Large intestine (tissue), 12 donors: ENCODE measurements around the gene BTNL8. TPM values are rescaled to one million over a fixed set of nuclear protein-coding genes. Genes with fewer than 3 reads are reported as not detected.

Experiments used
- DNase-seq, 2 donors: peaks; one replicate each; pipeline versions ENCODE4 v3.0.0 to v3.0.0-alpha.2; 2013
- H3K27ac ChIP-seq: one replicate; pipeline ENCODE4 v1.5.1; 2013; ENCODE audit warnings: low read length
- H3K27me3 ChIP-seq: 2 replicates; pipeline ENCODE4 v1.6.1; 2013; ENCODE audit warnings: low read length; ENCODE audit not compliant: control insufficient read depth, insufficient read depth
- H3K36me3 ChIP-seq: 2 replicates; pipeline ENCODE4 v1.6.1; 2013; ENCODE audit warnings: low read length; ENCODE audit not compliant: control insufficient read depth, insufficient read depth
- H3K4me1 ChIP-seq: one replicate; pipeline ENCODE4 v1.6.1; 2013; ENCODE audit warnings: low read length; ENCODE audit not compliant: control insufficient read depth, insufficient read depth
- H3K4me3 ChIP-seq: one replicate; pipeline ENCODE4 v1.5.1; 2013; ENCODE audit warnings: low read length
- H3K9me3 ChIP-seq: one replicate; pipeline ENCODE4 v1.6.1; 2013; ENCODE audit warnings: mild to moderate bottlenecking, low read depth, low read length, moderate library complexity; ENCODE audit not compliant: control insufficient read depth
- WGBS: methylation state at CpG from one replicate; pipeline ENCODE4 v1.1.5; 2013; ENCODE audit warnings: low lambda C conversion rate; ENCODE audit not compliant: insufficient coverage; 5-methylcytosine and 5-hydroxymethylcytosine counted together
- long read RNA-seq, 11 donors: transcript quantifications; one replicate each; lab custom pipeline, GENCODE V29; 2026
- polyA plus RNA-seq: library from polyadenylated mRNA; unstranded; fragments of 120-200 nt; gene quantifications from one replicate; pipeline ENCODE4 v1.2.1, GENCODE V29; 2013

Gene BTNL8, protein sequence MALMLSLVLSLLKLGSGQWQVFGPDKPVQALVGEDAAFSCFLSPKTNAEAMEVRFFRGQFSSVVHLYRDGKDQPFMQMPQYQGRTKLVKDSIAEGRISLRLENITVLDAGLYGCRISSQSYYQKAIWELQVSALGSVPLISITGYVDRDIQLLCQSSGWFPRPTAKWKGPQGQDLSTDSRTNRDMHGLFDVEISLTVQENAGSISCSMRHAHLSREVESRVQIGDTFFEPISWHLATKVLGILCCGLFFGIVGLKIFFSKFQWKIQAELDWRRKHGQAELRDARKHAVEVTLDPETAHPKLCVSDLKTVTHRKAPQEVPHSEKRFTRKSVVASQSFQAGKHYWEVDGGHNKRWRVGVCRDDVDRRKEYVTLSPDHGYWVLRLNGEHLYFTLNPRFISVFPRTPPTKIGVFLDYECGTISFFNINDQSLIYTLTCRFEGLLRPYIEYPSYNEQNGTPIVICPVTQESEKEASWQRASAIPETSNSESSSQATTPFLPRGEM
- 135 TPM for polyA plus RNA-seq
- long read RNA-seq, donor 1, transcript BTNL8-202 (8 exons, 2,071 nt) = major isoform, 17 of 77 reads
- long read RNA-seq, donor 1, transcript BTNL8-201 (8 exons, 2,229 nt) = minor isoform, 5 of 77 reads
- long read RNA-seq, donor 1, partial matches to known transcripts = 20 of 77 reads
- long read RNA-seq, donor 1, other reads (novel, unspliced or antisense) = 34 of 77 reads
- long read RNA-seq, donor 2, transcript BTNL8-202 (8 exons, 2,071 nt) = major isoform, 19 of 141 reads
- long read RNA-seq, donor 2, partial matches to known transcripts = 92 of 141 reads
- long read RNA-seq, donor 2, other reads (novel, unspliced or antisense) = 24 of 141 reads
- long read RNA-seq, donor 3, transcript BTNL8-202 (8 exons, 2,071 nt) = major isoform, 22 of 85 reads
- long read RNA-seq, donor 3, partial matches to known transcripts = 14 of 85 reads
- long read RNA-seq, donor 3, other reads (novel, unspliced or antisense) = 47 of 85 reads
- long read RNA-seq, donor 4, partial matches to known transcripts = 0 of 3 reads
- long read RNA-seq, donor 4, other reads (novel, unspliced or antisense) = 0 of 3 reads
- long read RNA-seq, donor 5, transcript BTNL8-202 (8 exons, 2,071 nt) = major isoform, 6 of 17 reads
- long read RNA-seq, donor 5, partial matches to known transcripts = 5 of 17 reads
- long read RNA-seq, donor 5, other reads (novel, unspliced or antisense) = 6 of 17 reads
- long read RNA-seq, donor 6 = 0 reads
- long read RNA-seq, donor 7, transcript BTNL8-202 (8 exons, 2,071 nt) = major isoform, 5 of 6 reads
- long read RNA-seq, donor 7, partial matches to known transcripts = 0 of 6 reads
- long read RNA-seq, donor 7, other reads (novel, unspliced or antisense) = 0 of 6 reads
- long read RNA-seq, donor 8, partial matches to known transcripts = 15 of 21 reads
- long read RNA-seq, donor 8, other reads (novel, unspliced or antisense) = 6 of 21 reads
- long read RNA-seq, donor 9, transcript BTNL8-202 (8 exons, 2,071 nt) = major isoform, 13 of 70 reads
- long read RNA-seq, donor 9, partial matches to known transcripts = 21 of 70 reads
- long read RNA-seq, donor 9, other reads (novel, unspliced or antisense) = 35 of 70 reads
- long read RNA-seq, donor 10, transcript BTNL8-202 (8 exons, 2,071 nt) = major isoform, 19 of 103 reads
- long read RNA-seq, donor 10, partial matches to known transcripts = 14 of 103 reads
- long read RNA-seq, donor 10, other reads (novel, unspliced or antisense) = 65 of 103 reads
- long read RNA-seq, donor 11, transcript BTNL8-202 (8 exons, 2,071 nt) = major isoform, 15 of 55 reads
- long read RNA-seq, donor 11, partial matches to known transcripts = 0 of 55 reads
- long read RNA-seq, donor 11, other reads (novel, unspliced or antisense) = 31 of 55 reads

DNA sequence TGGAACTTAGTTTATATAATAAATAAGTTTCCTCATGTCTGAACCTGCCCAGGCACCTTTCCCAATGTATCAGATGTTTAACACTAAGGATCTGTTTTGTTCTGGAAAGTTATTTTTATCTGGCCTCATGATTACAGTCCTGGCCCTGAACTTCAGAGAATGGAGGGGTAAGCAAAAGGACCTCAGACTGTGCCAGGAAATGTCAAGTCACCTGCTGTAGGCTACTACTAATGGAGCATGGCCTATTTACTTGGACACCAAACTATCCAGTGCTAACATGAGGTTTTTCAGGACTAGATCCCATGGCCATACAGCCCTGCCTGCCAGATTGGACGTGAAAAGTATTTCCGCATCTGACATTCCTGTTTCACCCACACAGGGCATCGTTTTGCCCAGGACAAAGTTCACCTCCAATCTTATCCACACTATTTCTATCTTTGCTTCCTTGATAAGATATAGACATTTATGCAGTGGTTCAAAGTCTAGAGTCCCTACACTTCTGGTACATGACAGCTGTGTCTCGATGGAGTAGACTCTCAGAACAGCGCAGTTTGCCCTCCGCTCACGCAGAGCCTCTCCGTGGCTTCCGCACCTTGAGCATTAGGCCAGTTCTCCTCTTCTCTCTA, at the start of gene BTNL8:
Gene BTNL8, plus strand, starts transcription at position 539 of the 626 bp plus-strand sequence. CDS start 152 bp downstream, outside the sequence.
- WGBS = 11% methylated on average over 5 of the region's 9 CpGs
- Histone ChIP-seq H3K9me3 (no peaks in the 10 kb centered on the region), H3K27me3 (no peaks in the 10 kb centered on the region), H3K4me1 (peaks cover 14% of the 10 kb centered on the region), H3K4me3 (peak within 1 kb of the TSS; percentile 62), H3K27ac (peak within 1 kb of the TSS; percentile 89), H3K36me3 (peaks cover 10% of the 10 kb centered on the region)
- DNase-seq = peak; percentile 87 to 95

DNA sequence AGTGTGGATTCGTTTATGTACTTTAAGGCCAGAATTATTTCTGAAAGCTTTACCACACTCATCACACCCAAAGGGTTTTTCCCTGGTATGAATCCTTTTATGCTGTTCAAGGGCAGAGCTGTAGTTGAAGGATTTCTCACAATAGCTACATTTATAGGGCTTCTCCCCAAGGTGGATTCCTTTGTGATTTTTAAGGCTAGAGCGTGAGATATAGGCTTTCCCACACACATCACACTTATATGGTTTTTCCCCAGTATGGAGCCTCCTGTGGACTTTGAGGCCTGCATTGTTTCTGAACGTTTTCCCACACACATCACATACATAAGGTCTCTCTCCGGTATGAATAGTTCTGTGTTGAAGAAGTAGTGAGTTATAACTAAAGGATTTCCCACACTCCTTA, 49.1 kb upstream of the BTNL8 start:
- H3K4me3 ChIP-seq = no peak overlapping the region
- no peaks in the 10 kb centered on the region for H3K4me1 ChIP-seq
- no peak overlapping the region for H3K27ac ChIP-seq
- DNase-seq = no peak
- H3K36me3 ChIP-seq = peaks cover 51% of the 10 kb centered on the region
- H3K27me3 ChIP-seq = no peaks in the 10 kb centered on the region
- peaks cover 33% of the 10 kb centered on the region for H3K9me3 ChIP-seq
- no CpG with 5 or more reads among the region's 4 CpGs for WGBS

DNA sequence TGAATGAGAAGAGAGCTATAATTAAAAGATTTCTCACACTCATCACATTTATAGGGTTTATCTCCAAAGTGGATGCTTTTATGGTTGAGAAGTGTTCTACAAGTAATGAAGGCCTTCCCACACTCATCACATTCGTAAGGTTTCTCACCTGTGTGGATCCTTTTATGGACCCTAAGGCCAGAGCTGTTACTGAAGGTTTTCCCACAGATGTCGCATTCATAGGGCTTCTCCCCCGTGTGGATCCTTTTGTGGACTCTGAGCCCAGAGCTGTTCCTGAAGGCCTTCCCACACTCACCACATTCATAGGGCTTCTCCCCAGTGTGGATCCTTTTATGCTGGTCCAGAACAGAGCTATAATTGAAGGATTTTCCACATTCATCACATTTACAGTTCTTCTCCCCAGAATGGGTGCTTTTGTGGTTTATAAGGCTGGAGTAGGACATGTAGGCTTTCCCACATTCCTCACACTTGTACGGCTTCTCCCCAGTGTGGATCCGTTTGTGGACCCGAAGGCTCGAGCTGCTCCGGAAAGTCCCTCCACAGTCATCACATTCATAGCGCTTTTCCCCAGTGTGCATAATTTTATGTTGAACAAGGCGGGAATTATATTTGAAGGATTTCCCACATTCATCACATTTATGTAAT, 48.4 kb upstream of the BTNL8 start:
- DNase-seq = no peak
- Histone ChIP-seq H3K4me3 (no peak overlapping the region), H3K9me3 (peaks cover 34% of the 10 kb centered on the region), H3K36me3 (peaks cover 56% of the 10 kb centered on the region), H3K27me3 (no peaks in the 10 kb centered on the region), H3K27ac (no peak overlapping the region), H3K4me1 (no peaks in the 10 kb centered on the region)
- no CpG with 5 or more reads among the region's 10 CpGs for WGBS

DNA sequence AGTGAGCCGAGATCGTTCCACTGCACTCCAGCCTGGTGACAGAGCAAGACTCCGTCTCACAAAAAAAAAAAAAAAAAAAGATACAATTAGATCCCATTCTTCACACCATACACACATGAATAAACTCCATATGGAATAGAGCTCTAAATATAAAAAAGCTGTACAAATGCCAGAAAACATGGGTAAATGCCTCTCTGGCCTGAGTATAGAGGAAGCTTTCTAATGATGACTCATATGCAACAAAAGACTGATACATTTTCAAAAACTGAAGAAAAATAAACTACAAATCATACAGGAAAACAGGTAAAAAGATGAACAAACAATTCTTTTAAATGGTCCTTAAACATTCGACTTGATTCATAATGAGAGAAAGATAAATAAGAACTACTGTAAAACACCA, 46.5 kb upstream of the BTNL8 start:
- Histone ChIP-seq H3K4me3 (no peak overlapping the region), H3K27me3 (no peaks in the 10 kb centered on the region), H3K9me3 (peaks cover 27% of the 10 kb centered on the region), H3K4me1 (no peaks in the 10 kb centered on the region), H3K27ac (no peak overlapping the region), H3K36me3 (peaks cover 64% of the 10 kb centered on the region)
- DNase-seq = no peak
- WGBS = no CpG with 5 or more reads among the region's 4 CpGs

DNA sequence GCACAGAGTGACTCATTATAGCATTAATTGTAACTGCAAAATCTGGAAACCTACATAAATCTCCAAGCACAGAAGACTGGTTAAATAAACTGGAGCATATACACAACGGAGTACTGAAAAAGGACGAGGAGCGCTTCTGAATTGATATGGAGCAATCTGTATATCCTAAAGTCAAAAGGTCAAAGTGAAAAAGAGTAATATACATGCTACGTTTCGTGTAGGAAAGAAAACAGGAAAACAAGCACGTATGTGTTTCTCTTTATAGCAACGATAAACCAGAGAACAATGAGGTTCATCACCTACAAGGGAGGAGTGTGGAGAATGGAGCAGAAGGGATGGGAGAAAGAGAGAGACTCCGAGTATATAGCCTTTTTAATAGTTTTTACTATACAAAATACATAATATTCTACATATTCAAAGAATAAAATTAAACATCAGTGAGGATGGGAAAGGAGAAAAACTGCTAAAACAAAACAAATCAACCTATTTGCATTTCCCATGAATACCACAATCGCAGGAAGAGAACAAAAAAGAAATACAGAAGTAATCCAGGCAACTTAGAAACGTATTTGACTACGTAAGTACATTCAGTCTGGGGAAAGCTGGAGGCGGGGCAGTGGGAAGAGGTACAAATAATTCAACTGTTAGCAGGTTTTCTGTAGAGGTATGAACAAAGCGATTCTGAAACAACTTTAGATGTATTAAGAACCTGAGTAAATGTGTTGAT, 45.7 kb upstream of the BTNL8 start:
- no peak for DNase-seq
- Histone ChIP-seq H3K27ac (no peak overlapping the region), H3K4me1 (no peaks in the 10 kb centered on the region), H3K4me3 (no peak overlapping the region), H3K36me3 (peaks cover 66% of the 10 kb centered on the region), H3K27me3 (no peaks in the 10 kb centered on the region), H3K9me3 (peaks cover 27% of the 10 kb centered on the region)
- 89% methylated on average over 9 of the region's 13 CpGs for WGBS

DNA sequence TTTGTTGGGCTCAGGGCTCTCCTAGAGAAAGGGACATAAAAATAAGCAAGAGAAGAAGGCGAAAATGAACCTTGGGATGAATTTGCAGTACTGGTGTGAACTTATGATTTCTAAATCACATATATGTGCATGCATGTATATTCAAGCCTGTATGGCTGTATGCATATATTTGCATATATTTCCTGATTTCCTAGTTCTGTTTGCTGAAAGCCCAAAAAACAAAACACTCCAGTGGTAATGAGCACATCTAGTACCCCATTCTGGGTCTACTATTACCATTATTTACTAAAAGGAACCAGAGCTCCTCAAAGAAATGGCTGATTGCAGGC, 45.1 kb upstream of the BTNL8 start:
- Histone ChIP-seq H3K36me3 (peaks cover 68% of the 10 kb centered on the region), H3K4me3 (no peak overlapping the region), H3K27ac (no peak overlapping the region), H3K9me3 (peaks cover 26% of the 10 kb centered on the region), H3K27me3 (no peaks in the 10 kb centered on the region), H3K4me1 (no peaks in the 10 kb centered on the region)
- WGBS = 100% methylated on average over 1 of the region's 1 CpG
- no peak for DNase-seq

DNA sequence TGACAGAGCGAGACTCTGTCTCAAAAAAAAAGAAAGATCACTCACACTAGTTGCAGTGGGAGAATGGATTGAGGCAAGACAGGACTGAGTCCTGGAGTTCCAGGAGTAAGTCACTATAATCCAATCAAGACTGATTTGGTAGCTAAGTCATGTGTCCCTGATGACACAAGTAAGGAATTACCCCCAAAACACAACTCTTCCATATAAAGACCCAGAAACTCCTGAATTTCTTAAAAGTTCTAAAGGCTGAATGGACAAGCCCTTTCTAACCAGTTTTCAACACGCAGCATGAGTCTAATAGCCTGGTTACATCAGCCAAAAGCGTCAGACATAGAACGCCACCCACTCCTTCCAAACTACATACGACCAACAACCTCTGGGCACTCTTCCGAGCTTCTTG, 40.4 kb upstream of the BTNL8 start:
- Histone ChIP-seq H3K4me1 (peaks cover 3% of the 10 kb centered on the region), H3K4me3 (no peak overlapping the region), H3K9me3 (peaks cover 4% of the 10 kb centered on the region), H3K36me3 (peaks cover 37% of the 10 kb centered on the region), H3K27ac (no peak overlapping the region), H3K27me3 (no peaks in the 10 kb centered on the region)
- DNase-seq = no peak
- WGBS = no CpG with 5 or more reads among the region's 6 CpGs

DNA sequence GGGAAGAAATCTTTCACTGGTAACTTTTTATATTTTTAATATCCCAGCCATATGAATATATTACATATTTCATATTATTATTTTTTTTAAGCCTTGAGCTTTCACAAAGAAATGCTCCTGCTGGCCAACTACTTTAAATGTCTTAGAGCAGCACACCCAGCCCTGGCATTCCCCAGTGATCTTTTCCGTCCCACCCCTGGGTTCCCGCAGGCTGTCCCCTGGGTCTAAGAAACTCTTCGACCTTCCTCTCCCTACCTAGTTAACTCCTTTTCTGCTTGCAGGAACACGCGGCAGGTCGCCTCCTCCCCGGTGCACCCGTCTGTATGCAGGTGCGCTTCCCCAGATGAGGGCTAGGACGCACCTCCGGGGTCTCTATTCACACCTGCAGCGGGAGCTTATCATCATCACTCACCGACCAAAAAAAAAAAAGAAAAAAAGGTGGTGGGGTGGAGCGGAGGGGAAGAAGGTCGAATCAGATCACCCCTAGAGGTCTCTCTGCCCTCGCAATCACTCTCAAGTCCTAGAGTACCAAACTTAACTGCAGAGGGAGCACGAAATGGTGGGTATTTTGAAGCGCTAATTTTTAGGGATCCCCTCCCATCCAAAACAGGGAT, 38.6 kb upstream of the BTNL8 start:
- H3K36me3 ChIP-seq = peaks cover 26% of the 10 kb centered on the region
- H3K27me3 ChIP-seq = no peaks in the 10 kb centered on the region
- peaks cover 3% of the 10 kb centered on the region for H3K4me1 ChIP-seq
- H3K9me3 ChIP-seq = peaks cover 2% of the 10 kb centered on the region
- peak in 1 of 2 donors; percentile 55 for DNase-seq
- peak overlapping the region; percentile 99 for H3K27ac ChIP-seq
- H3K4me3 ChIP-seq = peak overlapping the region; percentile 100
- WGBS = 0% methylated on average over 1 of the region's 18 CpGs
